Esophagus muscularis mucosa (tissue), 3 donors: ENCODE results near the gene TRAF3.

Source experiments
- POLR2A ChIP-seq: fragments of 450-650 bp; IDR thresholded peaks from one replicate; pipeline ENCODE4 v1.6.1; 2017; ENCODE audit warnings: antibody characterized with exemption, moderate library complexity, mild to moderate bottlenecking, low read depth
- TF ChIP-seq, protein P1 (sequence below), 3 experiments: fragments of 200-600 bp in 2 of 3; fragments of 450-650 bp in 1 of 3; sonication (generic) in 2 of 3; IDR thresholded peaks; one replicate each; pipeline ENCODE4 v1.5.1; 2017 to 2019; ENCODE audit warnings: antibody characterized with exemption in 3 of 3, mild to moderate bottlenecking in 2 of 3, moderate library complexity in 1 of 3

DNA sequence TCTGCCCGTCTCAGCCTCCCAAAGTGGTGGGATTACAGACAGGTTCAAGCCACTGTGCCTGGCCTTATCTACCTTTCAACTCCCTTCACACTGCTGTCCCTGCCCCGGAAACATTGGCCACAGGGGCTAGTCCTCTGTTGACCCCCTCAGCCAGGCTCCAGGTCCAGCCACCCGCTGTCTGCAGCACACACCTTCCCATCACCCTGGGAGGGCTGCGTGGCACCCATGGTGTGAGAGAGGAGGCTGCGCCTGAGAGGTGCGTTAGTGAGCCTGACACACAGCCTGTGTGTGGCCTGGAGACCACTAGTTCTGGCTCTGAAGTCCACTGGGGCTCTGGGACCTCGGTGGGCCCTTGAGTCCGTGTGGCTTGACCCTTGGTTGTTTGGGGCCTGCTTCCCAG, 28.4 kb upstream of the TRAF3 start:
- TF ChIP-seq, protein P1, sequence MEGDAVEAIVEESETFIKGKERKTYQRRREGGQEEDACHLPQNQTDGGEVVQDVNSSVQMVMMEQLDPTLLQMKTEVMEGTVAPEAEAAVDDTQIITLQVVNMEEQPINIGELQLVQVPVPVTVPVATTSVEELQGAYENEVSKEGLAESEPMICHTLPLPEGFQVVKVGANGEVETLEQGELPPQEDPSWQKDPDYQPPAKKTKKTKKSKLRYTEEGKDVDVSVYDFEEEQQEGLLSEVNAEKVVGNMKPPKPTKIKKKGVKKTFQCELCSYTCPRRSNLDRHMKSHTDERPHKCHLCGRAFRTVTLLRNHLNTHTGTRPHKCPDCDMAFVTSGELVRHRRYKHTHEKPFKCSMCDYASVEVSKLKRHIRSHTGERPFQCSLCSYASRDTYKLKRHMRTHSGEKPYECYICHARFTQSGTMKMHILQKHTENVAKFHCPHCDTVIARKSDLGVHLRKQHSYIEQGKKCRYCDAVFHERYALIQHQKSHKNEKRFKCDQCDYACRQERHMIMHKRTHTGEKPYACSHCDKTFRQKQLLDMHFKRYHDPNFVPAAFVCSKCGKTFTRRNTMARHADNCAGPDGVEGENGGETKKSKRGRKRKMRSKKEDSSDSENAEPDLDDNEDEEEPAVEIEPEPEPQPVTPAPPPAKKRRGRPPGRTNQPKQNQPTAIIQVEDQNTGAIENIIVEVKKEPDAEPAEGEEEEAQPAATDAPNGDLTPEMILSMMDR (IDR thresholded peaks at IDR 0.05), result no peak
- TF ChIP-seq POLR2A, result no peak
